Measurements from ENCODE around the gene OR7D4.

Gene OR7D4

GRCh38 chr19:9165261-9165660, 54.1 kb downstream of the OR7D4 start:
- Mint-ChIP-seq H3K9me3 (peaks cover 45% of the 10 kb centered on the region), H3K4me3 (no peak overlapping the region), H3K4me1 (no peaks in the 10 kb centered on the region), H3K27ac (no peak overlapping the region), H3K36me3 (ENCODE audit: low read depth) (peaks cover 73% of the 10 kb centered on the region), H3K27me3 (ENCODE audit: low read depth) (peaks cover 3% of the 10 kb centered on the region)
- no peak for TF ChIP-seq CTCF (IDR thresholded peaks at IDR 0.05; ENCODE audit: unreplicated experiment in 3 of 3)

- TF ChIP-seq CTCF (IDR thresholded peaks at IDR 0.05; ENCODE audit: unreplicated experiment in 3 of 3): no peak
- Mint-ChIP-seq H3K27ac (no peak overlapping the region), H3K27me3 (ENCODE audit: low read depth) (peaks cover 3% of the 10 kb centered on the region), H3K4me3 (no peak overlapping the region), H3K4me1 (no peaks in the 10 kb centered on the region), H3K36me3 (ENCODE audit: low read depth) (peaks cover 97% of the 10 kb centered on the region), H3K9me3 (peaks cover 74% of the 10 kb centered on the region)
These were observed 58.0 kb downstream of the OR7D4 start for GRCh38 chr19:9161427-9161826.
